H1 (cell line): ENCODE measurements around the gene SPI1. TPM values are rescaled to one million over a fixed set of nuclear protein-coding genes. Genes with fewer than 3 reads are reported as not detected.

ENCODE experiments used
- polyA plus RNA-seq, 7 experiments: library from polyadenylated mRNA; depleted of rRNA in 3 of 7; stranded (reverse) in 5 of 7; unstranded in 2 of 7; fragments of >200 nt in 5 of 7; fragments of 200-250 nt in 2 of 7; gene quantifications; 1 replicate in 5 of 7; 2 replicates in 1 of 7; 4 replicates in 1 of 7; pipeline versions ENCODE4 v1.2.1 to v1.2.3, GENCODE V29; 2011 to 2013; ENCODE audit warnings: missing spikeins in 2 of 7, mixed read lengths in 2 of 7
- total RNA-seq: library from RNA; stranded (reverse); fragmentation: NEBNext Ultra II Directional; extraction: Animal tissue kit (Norgen Biotek cat#: 25700); gene quantifications from 2 replicates; pipeline ENCODE4 v1.2.1, GENCODE V29; 2021
- TF ChIP-seq, protein P1 (sequence below): fragments of 300-600 bp; sonication (generic); IDR thresholded peaks from 2 replicates; pipeline ENCODE4 v1.7.1; 2012; ENCODE audit warnings: low read length, moderate library complexity, mild to moderate bottlenecking, inconsistent platforms; ENCODE audit not compliant: insufficient replicate concordance

The SPI1 gene
- total and polyA plus RNA-seq, 2 of the 8 experiments (the other 6 are each of a cell fraction or from before 2014, with no cell fraction given): 0.12 TPM; not detected in 1

DNA sequence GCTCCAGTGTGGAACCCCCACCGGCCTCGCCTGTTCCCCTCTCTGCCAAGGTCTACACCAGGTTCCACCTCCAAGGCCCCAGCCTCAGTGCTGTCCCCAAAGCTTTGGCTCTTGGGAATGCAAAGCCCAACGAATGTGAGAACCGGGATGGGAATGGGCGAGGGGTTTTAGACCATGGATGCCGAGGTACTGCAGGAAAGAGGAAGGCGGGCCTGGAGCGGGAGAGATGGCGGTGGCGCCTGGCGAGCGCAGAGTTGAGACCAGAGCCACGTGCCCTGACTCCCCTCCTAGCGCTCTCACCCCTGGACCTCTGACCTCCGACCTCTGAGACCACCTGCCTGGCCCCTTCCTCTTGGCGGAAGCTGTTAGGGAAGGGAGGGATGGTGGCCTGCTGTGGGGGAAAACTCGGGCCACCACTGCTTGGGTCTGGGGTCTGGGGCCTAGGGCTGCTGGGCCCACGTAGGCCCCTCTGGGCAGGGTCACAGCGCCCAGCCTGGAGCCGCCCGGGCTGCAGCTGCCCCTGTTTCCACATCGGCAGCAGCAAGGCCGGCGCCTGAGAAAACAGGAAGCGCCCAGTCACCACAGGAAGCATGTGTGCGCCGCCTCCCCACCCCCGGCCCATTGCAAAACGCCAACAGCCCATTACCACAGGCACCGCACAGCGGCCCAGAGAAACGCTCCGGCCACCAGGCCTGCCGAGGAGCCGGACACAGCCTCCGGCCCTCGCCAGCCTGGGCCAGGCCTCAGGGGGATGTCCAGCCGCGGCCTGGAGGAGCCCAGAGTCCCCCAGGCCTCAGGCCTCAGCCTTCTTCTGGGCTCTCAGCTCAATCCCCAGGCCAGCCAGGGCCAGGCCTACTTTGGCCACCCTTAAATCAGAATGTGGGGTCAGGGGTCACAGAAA, 16.2 kb upstream of the SPI1 start (continued):
- TF ChIP-seq, protein P1, sequence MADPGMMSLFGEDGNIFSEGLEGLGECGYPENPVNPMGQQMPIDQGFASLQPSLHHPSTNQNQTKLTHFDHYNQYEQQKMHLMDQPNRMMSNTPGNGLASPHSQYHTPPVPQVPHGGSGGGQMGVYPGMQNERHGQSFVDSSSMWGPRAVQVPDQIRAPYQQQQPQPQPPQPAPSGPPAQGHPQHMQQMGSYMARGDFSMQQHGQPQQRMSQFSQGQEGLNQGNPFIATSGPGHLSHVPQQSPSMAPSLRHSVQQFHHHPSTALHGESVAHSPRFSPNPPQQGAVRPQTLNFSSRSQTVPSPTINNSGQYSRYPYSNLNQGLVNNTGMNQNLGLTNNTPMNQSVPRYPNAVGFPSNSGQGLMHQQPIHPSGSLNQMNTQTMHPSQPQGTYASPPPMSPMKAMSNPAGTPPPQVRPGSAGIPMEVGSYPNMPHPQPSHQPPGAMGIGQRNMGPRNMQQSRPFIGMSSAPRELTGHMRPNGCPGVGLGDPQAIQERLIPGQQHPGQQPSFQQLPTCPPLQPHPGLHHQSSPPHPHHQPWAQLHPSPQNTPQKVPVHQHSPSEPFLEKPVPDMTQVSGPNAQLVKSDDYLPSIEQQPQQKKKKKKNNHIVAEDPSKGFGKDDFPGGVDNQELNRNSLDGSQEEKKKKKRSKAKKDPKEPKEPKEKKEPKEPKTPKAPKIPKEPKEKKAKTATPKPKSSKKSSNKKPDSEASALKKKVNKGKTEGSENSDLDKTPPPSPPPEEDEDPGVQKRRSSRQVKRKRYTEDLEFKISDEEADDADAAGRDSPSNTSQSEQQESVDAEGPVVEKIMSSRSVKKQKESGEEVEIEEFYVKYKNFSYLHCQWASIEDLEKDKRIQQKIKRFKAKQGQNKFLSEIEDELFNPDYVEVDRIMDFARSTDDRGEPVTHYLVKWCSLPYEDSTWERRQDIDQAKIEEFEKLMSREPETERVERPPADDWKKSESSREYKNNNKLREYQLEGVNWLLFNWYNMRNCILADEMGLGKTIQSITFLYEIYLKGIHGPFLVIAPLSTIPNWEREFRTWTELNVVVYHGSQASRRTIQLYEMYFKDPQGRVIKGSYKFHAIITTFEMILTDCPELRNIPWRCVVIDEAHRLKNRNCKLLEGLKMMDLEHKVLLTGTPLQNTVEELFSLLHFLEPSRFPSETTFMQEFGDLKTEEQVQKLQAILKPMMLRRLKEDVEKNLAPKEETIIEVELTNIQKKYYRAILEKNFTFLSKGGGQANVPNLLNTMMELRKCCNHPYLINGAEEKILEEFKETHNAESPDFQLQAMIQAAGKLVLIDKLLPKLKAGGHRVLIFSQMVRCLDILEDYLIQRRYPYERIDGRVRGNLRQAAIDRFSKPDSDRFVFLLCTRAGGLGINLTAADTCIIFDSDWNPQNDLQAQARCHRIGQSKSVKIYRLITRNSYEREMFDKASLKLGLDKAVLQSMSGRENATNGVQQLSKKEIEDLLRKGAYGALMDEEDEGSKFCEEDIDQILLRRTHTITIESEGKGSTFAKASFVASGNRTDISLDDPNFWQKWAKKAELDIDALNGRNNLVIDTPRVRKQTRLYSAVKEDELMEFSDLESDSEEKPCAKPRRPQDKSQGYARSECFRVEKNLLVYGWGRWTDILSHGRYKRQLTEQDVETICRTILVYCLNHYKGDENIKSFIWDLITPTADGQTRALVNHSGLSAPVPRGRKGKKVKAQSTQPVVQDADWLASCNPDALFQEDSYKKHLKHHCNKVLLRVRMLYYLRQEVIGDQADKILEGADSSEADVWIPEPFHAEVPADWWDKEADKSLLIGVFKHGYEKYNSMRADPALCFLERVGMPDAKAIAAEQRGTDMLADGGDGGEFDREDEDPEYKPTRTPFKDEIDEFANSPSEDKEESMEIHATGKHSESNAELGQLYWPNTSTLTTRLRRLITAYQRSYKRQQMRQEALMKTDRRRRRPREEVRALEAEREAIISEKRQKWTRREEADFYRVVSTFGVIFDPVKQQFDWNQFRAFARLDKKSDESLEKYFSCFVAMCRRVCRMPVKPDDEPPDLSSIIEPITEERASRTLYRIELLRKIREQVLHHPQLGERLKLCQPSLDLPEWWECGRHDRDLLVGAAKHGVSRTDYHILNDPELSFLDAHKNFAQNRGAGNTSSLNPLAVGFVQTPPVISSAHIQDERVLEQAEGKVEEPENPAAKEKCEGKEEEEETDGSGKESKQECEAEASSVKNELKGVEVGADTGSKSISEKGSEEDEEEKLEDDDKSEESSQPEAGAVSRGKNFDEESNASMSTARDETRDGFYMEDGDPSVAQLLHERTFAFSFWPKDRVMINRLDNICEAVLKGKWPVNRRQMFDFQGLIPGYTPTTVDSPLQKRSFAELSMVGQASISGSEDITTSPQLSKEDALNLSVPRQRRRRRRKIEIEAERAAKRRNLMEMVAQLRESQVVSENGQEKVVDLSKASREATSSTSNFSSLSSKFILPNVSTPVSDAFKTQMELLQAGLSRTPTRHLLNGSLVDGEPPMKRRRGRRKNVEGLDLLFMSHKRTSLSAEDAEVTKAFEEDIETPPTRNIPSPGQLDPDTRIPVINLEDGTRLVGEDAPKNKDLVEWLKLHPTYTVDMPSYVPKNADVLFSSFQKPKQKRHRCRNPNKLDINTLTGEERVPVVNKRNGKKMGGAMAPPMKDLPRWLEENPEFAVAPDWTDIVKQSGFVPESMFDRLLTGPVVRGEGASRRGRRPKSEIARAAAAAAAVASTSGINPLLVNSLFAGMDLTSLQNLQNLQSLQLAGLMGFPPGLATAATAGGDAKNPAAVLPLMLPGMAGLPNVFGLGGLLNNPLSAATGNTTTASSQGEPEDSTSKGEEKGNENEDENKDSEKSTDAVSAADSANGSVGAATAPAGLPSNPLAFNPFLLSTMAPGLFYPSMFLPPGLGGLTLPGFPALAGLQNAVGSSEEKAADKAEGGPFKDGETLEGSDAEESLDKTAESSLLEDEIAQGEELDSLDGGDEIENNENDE: no peak
